Common myeloid progenitor, CD34-positive (primary cell): ENCODE results near the gene HELB.

Experiments
- CTCF ChIA-PET: fragments of 350-600 bp; sonication (Branson Sonifier 250); formaldehyde crosslinking; loops from one replicate; lab custom pipeline; 2021; ENCODE audit warnings: antibody characterized with exemption; lab: Charles Lee
- POLR2A ChIA-PET: fragments of 350-600 bp; sonication (Branson Sonifier 250); formaldehyde crosslinking; loops from one replicate; lab custom pipeline; 2021; ENCODE audit warnings: antibody characterized with exemption; lab: Charles Lee
- DNase-seq, 3 donors: peaks; one replicate each; pipeline versions ENCODE4 v3.0.0 to v3.0.0-alpha.2; 2013
- H3K27ac ChIP-seq, 2 experiments: 1 replicate in 1 of 2; 2 replicates in 1 of 2; pipeline ENCODE4 v1.7.0; 2013; ENCODE audit warnings: inconsistent platforms in 2 of 2, low read length in 2 of 2, mild to moderate bottlenecking in 2 of 2, low read depth in 1 of 2, moderate library complexity in 1 of 2; ENCODE audit not compliant: severe bottlenecking in 2 of 2, insufficient read depth in 1 of 2, poor library complexity in 1 of 2
- H3K27me3 ChIP-seq, 5 experiments: replicated peaks in 2 of 5; 1 replicate in 3 of 5; 2 replicates in 2 of 5; pipeline versions ENCODE4 v1.6.1 to v1.7.0; 2013; ENCODE audit warnings: low read length in 4 of 5, mild to moderate bottlenecking in 2 of 5, moderate library complexity in 2 of 5, inconsistent platforms in 1 of 5; ENCODE audit not compliant: insufficient read depth in 5 of 5, control insufficient read depth in 4 of 5
- H3K36me3 ChIP-seq, 4 experiments: 1 replicate in 2 of 4; 2 replicates in 2 of 4; pipeline versions ENCODE4 v1.6.1 to v1.7.0; 2013; ENCODE audit warnings: low read length in 3 of 4, control low read depth in 1 of 4, mild to moderate bottlenecking in 1 of 4; ENCODE audit not compliant: control insufficient read depth in 4 of 4, insufficient read depth in 4 of 4
- H3K4me1 ChIP-seq, 4 experiments: 1 replicate in 3 of 4; 2 replicates in 1 of 4; pipeline versions ENCODE4 v1.6.1 to v1.7.1; 2013; ENCODE audit warnings: low read length in 3 of 4, mild to moderate bottlenecking in 3 of 4, control low read depth in 1 of 4, inconsistent platforms in 1 of 4, moderate library complexity in 1 of 4; ENCODE audit not compliant: control insufficient read depth in 4 of 4, insufficient read depth in 4 of 4; ENCODE audit errors: control extremely low read depth in 1 of 4
- H3K4me3 ChIP-seq, 7 experiments: 1 replicate in 4 of 7; 2 replicates in 3 of 7; pipeline versions ENCODE4 v1.5.1 to v1.7.0; 2013; ENCODE audit warnings: mild to moderate bottlenecking in 7 of 7, low read length in 6 of 7, moderate library complexity in 6 of 7, inconsistent platforms in 2 of 7, low read depth in 2 of 7, control low read depth in 1 of 7; ENCODE audit not compliant: insufficient read depth in 4 of 7, control insufficient read depth in 1 of 7; ENCODE audit errors: extremely low read depth in 1 of 7
- H3K9me3 ChIP-seq, 5 experiments: 1 replicate in 4 of 5; 2 replicates in 1 of 5; pipeline versions ENCODE4 v1.6.1 to v1.7.1; 2013; ENCODE audit warnings: low read length in 4 of 5, mild to moderate bottlenecking in 2 of 5, inconsistent platforms in 1 of 5, low read depth in 1 of 5, moderate library complexity in 1 of 5; ENCODE audit not compliant: control insufficient read depth in 4 of 5, insufficient read depth in 2 of 5; ENCODE audit errors: control extremely low read depth in 1 of 5
- WGBS: methylation state at CpG from one replicate; pipeline ENCODE4 v1.1.5; 2013; ENCODE audit not compliant: insufficient coverage; 5-methylcytosine and 5-hydroxymethylcytosine counted together

HELB gene

GRCh38 chr12:66314278-66314677, 12.0 kb downstream of the HELB start:
- no peaks in the 10 kb centered on the region for H3K4me1 ChIP-seq
- peaks cover 9 to 64% (median 22%) of the 10 kb centered on the region in 4 experiments for H3K36me3 ChIP-seq
- POLR2A ChIA-PET, result no interaction called here
- DNase-seq, result no peak
- CTCF ChIA-PET, result interaction anchor here (1.0 kb wide), 1 partner anchor 11 kb away, joined by 6 read pairs; no protein-coding TSS in a partner anchor
- no peaks in the 10 kb centered on the region for H3K9me3 ChIP-seq
- no peak overlapping the region for H3K27ac ChIP-seq
- no peak overlapping the region for H3K4me3 ChIP-seq
- H3K27me3 ChIP-seq, result no peaks in the 10 kb centered on the region

- Histone ChIP-seq H3K9me3 (no peaks in the 10 kb centered on the region), H3K27ac (no peak overlapping the region), H3K4me1 (no peaks in the 10 kb centered on the region), H3K36me3 (peaks cover 8 to 60% (median 15%) of the 10 kb centered on the region in 4 experiments), H3K27me3 (no peaks in the 10 kb centered on the region), H3K4me3 (no peak overlapping the region)
- CTCF ChIA-PET, result interaction anchor here (1.4 kb wide), 1 partner anchor 9 kb away, joined by 3 read pairs; no protein-coding TSS in a partner anchor
- no CpG with 5 or more reads among the region's 4 CpGs for WGBS
- POLR2A ChIA-PET, result no interaction called here
- no peak for DNase-seq
Measured at GRCh38 chr12:66319266-66319954, 17.1 kb downstream of the HELB start.

- Histone ChIP-seq H3K27me3 (no peaks in the 10 kb centered on the region), H3K36me3 (peaks cover 9 to 62% (median 21%) of the 10 kb centered on the region in 4 experiments), H3K9me3 (no peaks in the 10 kb centered on the region), H3K4me3 (no peak overlapping the region), H3K27ac (no peak overlapping the region), H3K4me1 (no peaks in the 10 kb centered on the region)
- ChIA-PET POLR2A (no interaction called here), CTCF (no interaction called here)
- 93% methylated on average over 3 of the region's 3 CpGs for WGBS
- no peak for DNase-seq
Measured at GRCh38 chr12:66320996-66321395, 18.7 kb downstream of the HELB start.

- Histone ChIP-seq H3K36me3 (peaks cover 9 to 60% (median 22%) of the 10 kb centered on the region in 4 experiments), H3K9me3 (no peaks in the 10 kb centered on the region), H3K27ac (no peak overlapping the region), H3K4me1 (no peaks in the 10 kb centered on the region), H3K27me3 (no peaks in the 10 kb centered on the region), H3K4me3 (no peak overlapping the region)
- POLR2A ChIA-PET, result no interaction called here
- no peak for DNase-seq
- CTCF ChIA-PET, result no interaction called here
Measured at GRCh38 chr12:66321435-66321834, 19.1 kb downstream of the HELB start.

GRCh38 chr12:66323017-66323416, 20.7 kb downstream of the HELB start:
- Histone ChIP-seq H3K9me3 (no peaks in the 10 kb centered on the region), H3K36me3 (peaks cover 12 to 55% (median 20%) of the 10 kb centered on the region in 4 experiments), H3K27ac (no peak overlapping the region), H3K4me3 (no peak overlapping the region), H3K27me3 (no peaks in the 10 kb centered on the region), H3K4me1 (no peaks in the 10 kb centered on the region)
- ChIA-PET POLR2A (no interaction called here), CTCF (no interaction called here)
- DNase-seq, result no peak
- WGBS, result 83% methylated on average over 1 of the region's 1 CpG

GRCh38 chr12:66329941-66330340, 27.6 kb downstream of the HELB start:
- no peak overlapping the region for H3K4me3 ChIP-seq
- POLR2A ChIA-PET, result interaction anchor here (1.2 kb wide), 1 partner anchor 27 kb away, joined by 5 read pairs; the partner anchor contains the start of gene HELB

GRCh38 chr12:66331016-66331415, 28.7 kb downstream of the HELB start:
- Histone ChIP-seq H3K9me3 (no peaks in the 10 kb centered on the region), H3K36me3 (peaks cover 12 to 38% (median 18%) of the 10 kb centered on the region in 4 experiments), H3K27ac (no peak overlapping the region), H3K4me3 (no peak overlapping the region), H3K27me3 (no peaks in the 10 kb centered on the region), H3K4me1 (no peaks in the 10 kb centered on the region)
- ChIA-PET POLR2A (no interaction called here), CTCF (no interaction called here)
- WGBS, result 98% methylated on average over 13 of the region's 13 CpGs
- DNase-seq, result no peak

More at GRCh38 chr12:66329941-66330340, 27.6 kb downstream of the HELB start:
- no peak for DNase-seq
- CTCF ChIA-PET, result no interaction called here
- Histone ChIP-seq H3K4me1 (no peaks in the 10 kb centered on the region), H3K27ac (no peak overlapping the region), H3K27me3 (no peaks in the 10 kb centered on the region), H3K36me3 (peaks cover 18 to 42% (median 26%) of the 10 kb centered on the region in 4 experiments), H3K9me3 (no peaks in the 10 kb centered on the region)
- WGBS, result 100% methylated on average over 3 of the region's 5 CpGs
